ENCODE data around the gene HERC6.
"Not testable (repeated sequence)": the region's sequence is repeated elsewhere in the genome, so short reads cannot be mapped to it uniquely, and the experiment has no call there.

Gene HERC6

DNA sequence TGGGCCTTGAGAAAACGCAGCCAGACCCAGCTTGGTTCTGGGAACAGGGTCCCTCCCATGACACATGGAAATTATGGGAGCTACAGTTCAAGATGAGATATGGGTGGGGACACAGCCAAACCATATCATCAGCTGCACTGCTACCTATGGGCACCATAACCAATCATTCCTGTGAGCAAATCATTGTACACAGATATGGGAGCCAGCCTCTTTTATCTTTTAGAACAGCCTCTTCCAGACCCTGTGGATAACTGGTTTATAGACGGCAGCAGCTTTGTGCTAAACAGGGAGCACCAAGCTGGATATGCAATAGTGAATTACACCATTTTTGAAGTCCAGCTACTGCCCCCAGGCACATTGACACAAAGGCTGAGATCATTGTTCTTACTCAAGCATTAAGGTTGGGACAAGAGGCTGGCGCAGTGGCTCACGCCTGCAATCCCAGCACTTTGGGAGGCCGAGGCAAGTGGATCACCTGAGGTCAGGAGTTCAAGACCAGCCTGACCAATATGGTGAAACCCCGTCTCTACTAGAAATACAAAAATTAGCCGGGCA, 69.6 kb downstream of the HERC6 start:
- DNase-seq, result not testable (repeated sequence)

DNA sequence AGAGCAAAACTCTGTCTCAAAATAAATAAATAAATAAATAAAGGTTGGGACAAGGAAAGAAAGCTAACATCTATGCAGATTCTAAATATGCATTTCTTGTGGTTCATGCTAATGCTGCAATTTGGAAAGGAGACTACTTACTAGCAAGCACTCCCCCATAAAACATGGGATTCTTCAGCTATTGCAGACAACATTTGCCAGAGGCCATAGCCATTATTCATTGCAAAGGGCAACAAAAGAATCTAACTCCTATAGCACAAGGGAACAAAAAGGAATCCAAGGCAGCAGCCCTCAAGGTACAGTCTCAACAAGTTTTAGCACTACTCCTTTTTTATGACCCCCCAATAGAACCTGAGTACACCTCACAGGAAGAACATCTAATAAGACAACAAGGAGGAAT, 70.2 kb downstream of the HERC6 start:
- no peak for DNase-seq

DNA sequence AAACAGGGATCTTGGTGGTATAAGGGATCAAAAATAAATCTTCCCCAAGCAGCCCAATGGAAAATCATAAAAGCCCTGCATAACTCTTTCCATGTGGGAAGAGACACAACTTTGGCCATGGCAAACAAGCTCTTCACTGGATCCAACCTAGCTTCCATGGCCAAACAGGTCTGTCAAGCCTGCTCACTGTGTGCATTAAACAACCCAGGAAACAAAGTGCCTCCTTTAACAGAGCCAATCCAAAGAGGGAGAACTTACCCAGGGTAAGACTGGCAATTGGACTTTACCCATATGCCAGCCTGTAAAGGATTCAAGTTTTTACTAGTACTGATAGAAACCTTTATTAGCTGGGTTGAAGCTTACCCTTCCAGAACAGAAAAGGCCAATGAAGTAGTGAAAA, 70.6 kb downstream of the HERC6 start:
- no peak for DNase-seq

DNA sequence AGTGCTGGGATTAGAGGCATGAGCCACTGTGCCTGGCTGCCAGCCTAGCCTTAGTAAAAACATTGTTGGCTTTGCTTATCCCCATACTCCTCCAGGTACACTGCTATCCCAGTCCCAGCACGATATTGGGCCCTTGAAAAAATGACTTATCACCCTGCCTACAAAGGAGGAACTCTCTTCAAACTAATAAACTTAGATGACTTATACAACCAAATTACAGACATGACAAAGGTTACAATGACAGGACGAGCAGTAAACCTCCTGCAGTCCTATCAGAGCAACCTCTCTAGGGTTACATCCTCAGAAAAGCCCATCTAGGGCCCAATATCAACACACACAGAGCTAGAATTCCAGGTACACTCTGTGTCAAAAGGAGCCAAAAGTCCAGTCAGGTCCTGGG, 72.6 kb downstream of the HERC6 start:
- no peak for DNase-seq

DNA sequence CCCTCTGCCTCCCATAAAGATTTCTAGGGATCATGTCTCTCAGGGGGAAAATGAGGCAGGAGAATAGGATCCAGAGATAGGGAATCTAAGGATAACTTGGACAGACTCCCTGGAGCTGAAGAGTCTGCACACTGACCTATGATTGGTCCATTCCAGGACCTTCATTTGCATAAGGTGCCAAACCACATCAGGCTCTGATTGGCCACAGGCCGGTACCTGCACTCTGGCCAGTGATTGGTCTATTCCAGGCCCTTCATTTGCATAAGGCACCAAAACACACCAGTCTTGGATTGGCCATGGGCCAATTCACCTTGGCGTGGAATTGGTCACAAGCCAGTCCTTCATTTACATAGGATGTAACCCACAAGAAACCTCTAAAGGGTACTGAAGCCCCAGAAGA, 74.3 kb downstream of the HERC6 start:
- no peak for DNase-seq

DNA sequence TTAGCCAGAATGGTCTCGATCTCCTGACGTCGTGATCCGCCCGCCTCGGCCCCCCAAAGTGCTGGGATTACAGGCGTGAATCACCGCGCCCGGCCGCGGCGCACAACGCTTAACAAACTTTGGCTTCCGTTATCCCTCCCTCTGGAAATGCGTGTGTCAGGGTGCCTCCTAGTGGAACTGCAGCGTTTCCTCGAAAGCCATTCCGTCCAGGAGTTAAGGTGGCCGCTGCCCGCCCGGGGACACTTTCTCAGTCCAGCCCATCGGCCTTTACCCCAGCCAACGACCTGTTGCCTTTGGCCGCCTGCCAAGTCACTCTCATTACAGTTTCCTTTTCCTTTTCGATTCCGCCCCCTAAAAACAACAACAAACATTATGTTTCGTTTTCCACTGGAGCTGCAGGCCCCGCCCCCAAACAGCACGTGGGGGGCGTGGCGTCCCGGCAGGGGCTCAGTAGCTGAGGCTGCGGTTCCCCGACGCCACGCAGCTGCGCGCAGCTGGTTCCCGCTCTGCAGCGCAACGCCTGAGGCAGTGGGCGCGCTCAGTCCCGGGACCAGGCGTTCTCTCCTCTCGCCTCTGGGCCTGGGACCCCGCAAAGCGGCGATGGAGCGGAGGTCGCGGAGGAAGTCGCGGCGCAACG, 78.1 kb downstream of the HERC6 start, which contains the start of gene HERC5:
HERC5 (plus strand) TSS at position 450 of the 637 bp plus-strand sequence; CDS start at position 601, 151 bp downstream.
- DNase-seq, result peak; percentile 96

DNA sequence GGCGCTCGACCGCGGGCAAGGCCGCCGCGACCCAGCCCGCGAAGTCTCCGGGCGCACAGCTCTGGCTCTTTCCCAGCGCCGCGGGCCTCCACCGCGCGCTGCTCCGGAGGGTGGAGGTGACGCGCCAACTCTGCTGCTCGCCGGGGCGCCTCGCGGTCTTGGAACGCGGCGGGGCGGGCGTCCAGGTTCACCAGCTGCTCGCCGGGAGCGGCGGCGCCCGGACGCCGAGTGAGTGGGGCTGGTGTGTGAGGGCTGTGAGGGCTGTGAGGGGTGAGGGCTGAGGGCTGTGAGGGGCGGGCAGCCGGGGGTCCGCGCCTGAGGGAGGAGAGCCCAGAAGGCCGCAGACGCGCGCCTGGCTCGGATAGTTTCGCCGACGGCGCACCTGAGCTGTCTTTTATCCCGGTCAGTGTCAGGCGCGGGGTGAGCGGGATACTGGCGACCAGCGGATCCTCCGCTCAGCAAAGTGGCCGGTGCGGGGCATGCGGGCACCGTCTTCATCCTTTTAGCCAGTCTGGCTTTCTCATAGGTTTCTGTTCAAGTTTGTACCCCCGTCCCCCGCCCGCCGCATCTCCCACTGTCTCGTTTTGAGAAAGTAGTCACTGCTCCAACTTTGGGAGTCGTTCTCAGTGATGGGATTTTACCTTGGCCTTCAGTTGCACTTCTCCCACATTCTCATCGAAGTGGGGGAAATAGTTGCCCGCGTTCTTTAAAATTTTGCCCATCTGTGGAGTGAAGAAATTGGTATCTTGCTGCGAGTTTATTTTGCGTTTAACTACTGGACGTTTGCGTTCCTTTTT, 78.9 kb downstream of the HERC6 start:
- no peak for DNase-seq

DNA sequence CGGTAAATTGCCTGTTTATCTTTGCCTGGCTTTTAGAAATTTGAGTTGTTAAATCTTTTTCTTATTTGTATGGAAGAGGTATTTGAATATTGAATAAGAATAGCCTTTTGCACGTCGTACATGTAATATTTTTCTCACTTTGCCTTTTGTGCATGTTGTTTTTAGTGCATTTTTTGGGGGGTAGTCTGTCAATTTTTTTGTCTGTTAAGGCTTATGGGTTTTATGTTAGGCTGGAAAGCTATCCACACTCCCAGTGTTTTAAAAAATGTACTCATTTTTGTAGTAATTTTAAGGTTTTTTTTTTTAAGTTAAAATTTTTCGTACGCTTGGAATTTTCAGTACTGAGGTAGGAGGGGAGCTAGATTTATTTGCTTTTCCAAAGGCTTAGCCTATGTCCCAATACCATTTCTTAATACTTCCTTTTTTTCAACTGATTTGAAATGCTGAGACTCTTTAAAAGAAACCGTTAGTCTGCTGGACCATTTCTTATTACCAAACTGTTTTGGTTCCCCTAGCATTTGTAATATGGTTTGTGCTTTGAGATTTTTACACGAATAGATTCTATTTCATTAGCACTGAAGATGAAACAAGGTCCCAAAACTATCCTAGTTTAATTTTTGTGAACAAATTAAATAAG, 79.6 kb downstream of the HERC6 start:
- DNase-seq, result no peak

DNA sequence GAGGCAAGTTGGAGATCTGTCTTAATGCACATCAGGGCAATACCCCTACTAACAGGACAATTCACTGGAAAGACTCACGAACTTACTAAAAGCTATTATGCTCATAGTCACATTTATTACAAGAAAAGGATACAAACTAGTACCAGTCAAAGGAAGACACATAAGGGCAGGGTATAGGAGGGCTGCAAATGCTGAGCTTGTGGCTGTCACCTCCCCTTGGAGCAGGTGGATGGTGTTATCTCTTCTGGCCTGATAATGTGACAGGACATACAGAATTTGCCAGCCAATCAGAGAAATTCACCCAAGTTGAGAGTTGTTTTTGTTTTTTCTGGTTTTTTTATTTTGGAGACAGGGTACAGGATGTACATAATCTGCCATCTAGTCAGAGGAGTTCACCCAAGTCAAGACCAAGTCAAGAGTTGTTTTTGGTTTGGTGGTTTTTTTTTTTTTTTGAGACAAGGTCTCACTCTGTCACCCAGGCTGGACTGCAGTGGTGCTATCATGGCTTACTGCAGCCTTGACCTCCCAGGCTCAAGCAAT, 87.1 kb downstream of the HERC6 start:
- DNase-seq, result peak; percentile 7

DNA sequence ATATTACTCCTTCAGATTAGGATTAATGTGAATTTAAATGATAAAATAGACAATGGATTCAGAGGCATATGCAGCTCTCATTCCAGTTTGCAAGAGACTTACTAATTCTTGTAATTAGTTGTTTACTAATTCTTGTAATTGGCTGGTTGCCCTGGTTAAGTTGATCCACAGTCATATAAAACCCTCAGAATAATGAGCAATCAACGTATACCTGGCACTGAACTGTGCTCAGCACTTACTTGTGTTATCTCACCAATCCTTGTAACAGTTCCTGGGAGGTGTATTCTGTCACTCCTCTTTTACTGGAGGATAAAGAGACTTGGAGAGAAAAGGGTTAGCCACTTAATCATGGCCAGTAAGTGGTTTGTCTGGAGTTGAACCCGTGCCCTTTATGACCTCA, 88.7 kb downstream of the HERC6 start:
- DNase-seq, result no peak

DNA sequence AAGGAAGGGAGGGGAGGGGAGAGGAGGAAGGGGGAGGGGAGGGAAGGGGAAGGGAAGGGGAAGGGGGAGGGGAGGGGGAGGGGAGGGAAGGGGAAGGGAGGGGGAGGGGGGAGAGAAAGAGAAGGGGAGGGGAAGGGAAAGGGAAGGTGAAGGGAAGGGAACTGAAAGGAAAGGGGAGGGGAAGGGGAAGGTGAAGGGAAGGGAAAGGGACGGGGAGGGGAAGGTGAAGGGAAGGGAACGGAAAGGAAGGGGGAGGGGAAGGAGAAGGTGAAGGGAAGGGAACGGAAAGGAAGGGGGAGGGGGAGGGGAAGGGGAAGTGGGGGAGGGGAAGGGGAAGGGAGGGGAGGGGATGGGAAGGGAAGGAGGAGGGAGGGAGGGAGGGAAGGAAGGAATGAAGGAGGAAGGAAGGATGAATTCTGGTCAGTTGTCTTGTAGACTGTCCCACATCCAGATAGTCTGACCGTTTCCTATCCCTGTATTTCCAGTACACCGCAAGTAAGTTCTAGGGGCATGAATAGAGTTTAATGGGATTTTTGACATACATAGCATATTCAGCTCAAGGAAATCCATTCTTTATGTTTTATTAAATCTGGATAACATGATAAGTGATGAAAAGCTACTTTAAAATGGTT, 98.7 kb downstream of the HERC6 start:
- no peak for DNase-seq

DNA sequence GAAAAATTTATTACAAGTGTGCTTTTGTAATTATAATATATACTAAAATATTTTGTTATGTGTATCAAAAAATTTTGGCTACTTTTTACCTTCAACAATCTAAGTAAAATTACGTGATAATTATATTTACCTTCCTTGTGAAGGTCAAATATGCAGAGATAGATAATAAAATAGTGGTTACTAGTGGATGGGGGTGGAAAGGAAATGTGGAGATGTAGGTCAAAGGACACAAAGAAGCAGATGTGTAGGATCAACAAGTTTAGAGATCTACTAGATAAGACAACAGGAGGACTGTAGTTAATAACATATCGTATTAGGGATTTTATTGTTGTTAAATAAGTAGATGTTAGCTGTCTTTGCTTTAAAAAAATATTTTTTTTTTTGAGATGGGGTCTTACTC, 99.6 kb downstream of the HERC6 start:
- no peak for DNase-seq

DNA sequence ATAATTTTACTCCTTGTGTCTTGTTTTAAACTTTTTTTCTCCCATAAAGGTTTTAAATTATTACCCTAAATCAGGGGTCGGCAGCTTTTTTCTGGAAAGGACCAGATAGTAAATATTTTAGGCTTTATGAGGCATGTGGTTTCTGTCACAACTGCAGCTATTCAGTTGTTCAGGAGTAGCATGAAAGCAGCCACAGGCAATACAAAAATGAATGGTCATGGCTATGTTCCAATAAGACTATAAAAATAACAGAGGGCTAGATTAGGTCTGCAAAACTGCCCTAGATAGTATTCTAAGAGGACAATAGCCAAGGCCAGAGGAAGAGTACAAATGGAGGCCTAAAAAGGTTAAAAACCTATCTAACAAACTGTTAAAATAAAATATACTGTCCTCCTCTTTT, 102.9 kb downstream of the HERC6 start:
- no peak for DNase-seq

DNA sequence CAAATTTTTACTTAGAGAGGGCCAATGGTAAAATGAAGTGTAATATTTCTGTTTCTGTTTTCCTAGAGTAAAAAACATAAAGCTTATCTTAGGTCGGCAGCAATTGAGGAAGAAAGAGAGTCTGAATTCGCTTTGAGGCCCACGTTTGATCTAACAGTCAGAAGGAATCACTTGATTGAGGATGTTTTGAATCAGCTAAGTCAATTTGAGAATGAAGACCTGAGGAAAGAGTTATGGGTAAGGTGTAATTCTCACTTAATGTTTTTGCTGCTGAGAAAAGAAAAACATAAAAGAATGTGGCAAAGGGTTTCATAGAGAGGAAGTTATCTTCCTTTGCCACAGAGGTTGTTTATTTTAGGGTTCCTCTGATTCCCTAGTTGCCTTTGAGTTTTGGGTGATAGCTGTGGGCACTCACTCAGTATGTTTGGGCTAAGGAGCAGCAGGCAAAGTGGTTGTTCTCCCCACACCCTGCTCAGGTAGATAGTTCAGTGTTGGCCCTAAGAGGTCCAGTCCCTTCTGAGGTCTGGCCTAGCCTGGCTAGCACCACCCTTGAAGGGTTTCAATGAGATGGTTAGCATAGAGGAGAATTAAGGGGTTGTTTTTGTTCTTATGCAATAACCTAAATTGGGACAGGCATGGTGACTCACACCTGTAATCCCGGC, 110.6 kb downstream of the HERC6 start:
- no peak for DNase-seq
